ENCODE measurements around the gene FADS2. TPM values are rescaled to one million over a fixed set of nuclear protein-coding genes. Genes with fewer than 3 reads are reported as not detected.

The FADS2 gene
- total RNA-seq, 1 experiment from 2014 or later: 17.1 TPM

DNA sequence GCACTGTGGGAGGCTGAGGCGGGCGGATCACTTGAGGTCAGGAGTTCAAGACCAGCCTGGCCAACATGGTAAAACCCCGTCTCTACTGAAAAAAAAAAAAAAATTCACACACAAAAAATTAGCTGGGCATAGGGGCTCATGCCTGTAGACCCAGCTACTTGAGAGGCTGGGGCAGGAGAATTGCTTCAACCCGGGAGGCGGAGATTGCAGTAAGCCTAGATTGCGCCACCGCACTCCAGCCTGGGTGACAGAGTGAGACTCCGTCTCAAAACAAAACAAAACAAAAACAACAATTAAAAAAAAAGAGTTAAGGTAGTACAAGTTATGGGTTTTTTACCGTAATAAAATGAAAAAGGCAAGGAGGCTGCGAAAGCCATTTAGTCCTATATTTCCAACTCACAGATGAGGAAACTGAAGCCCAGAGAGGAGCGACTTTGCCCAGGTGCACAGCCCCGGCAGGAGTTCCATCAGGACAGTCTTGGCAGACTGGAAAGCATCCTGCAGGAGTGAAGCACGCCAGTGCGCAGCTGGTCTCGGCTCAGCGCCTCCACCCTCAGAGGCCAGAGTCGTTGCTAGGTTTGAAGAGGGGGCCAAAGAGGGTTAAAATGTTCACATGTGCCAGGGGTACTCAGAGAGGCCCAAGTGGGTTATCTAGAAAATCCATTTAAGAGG lies 67.1 kb downstream of the FADS2 start (continued):
- no peak for TF ChIP-seq JUND (IDR thresholded peaks at IDR 0.05)

DNA sequence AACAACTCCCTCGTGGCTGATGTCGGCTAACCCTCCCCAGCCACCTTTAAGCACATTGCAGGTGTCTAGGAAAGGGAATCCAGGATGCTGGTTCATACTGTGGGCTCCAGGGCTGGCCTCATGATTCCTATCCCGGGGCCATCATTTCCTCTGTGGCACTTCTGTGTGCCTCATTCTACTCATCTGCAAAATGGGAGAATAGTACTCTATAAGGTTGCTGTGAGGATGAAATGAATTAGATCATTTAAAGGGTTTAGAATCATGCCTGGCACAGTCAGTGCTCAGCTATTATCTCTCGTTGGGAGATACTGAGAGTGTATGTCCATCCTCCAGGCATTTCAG lies 67.6 kb downstream of the FADS2 start:
- ChIA-PET RAD21 (ENCODE audit: low non-redundant PET in 1 of 2, low total read pairs in 2 of 2, uncharacterized antibody in 2 of 2, unreplicated experiment in 2 of 2) (interaction anchor here in 1 of 2 experiments (1.1 kb wide), 1 partner anchor 186 kb away, joined by 3 read pairs; no protein-coding TSS in a partner anchor), POLR2A (no interaction called here)
- no peaks in the 10 kb centered on the region for H3K9me3 ChIP-seq (ENCODE audit: control insufficient read depth in 1 of 2, insufficient read depth in 1 of 2, low read depth in 1 of 2, low read length in 2 of 2)

More for the DNA sequence above, 67.6 kb downstream of the FADS2 start:
- no peaks in the 10 kb centered on the region for H3K9me2 ChIP-seq (ENCODE audit: insufficient read depth)
- H3K9ac ChIP-seq (ENCODE audit: low read length): no peak overlapping the region
- TF ChIP-seq RAD21 (IDR thresholded peaks at IDR 0.05; ENCODE audit: low read depth): no peak
- no peak for TF ChIP-seq SP1 (IDR thresholded peaks at IDR 0.05; ENCODE audit: low read depth)
- TF ChIP-seq EZH2 (IDR thresholded peaks at IDR 0.05): no peak
- no peak for TF ChIP-seq EGR1 (IDR thresholded peaks at IDR 0.05; ENCODE audit: low read depth)
- TF ChIP-seq, protein P1, sequence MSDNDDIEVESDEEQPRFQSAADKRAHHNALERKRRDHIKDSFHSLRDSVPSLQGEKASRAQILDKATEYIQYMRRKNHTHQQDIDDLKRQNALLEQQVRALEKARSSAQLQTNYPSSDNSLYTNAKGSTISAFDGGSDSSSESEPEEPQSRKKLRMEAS (IDR thresholded peaks at IDR 0.05): no peak
- no peak for TF ChIP-seq TCF7L2 (IDR thresholded peaks at IDR 0.05; ENCODE audit: borderline replicate concordance, extremely low read depth, insufficient read depth, insufficient read length)
- H3K4me1 ChIP-seq (ENCODE audit: control insufficient read depth in 1 of 2, insufficient read depth in 2 of 2, low read length in 2 of 2): peaks cover 5 to 11% of the 10 kb centered on the region in 2 experiments
- intact Hi-C loops (cut with micrococcal nuclease): loop anchor here (5.0 kb wide), 1 partner anchor 67 kb away; no protein-coding TSS in a partner anchor
- DNase-seq (ENCODE audit: low read depth, low spot score): no peak
- H3K27ac ChIP-seq (ENCODE audit: low read depth, low read length): no peak overlapping the region
- H4K20me1 ChIP-seq (ENCODE audit: insufficient read depth): no peaks in the 10 kb centered on the region
- no TSS peak for BruUV-seq (replicated peaks)
- no peaks in the 10 kb centered on the region for H3K27me3 ChIP-seq (ENCODE audit: insufficient read depth, low read length)
- CTCF ChIA-PET: interaction anchor here (5.0 to 8.6 kb wide), 4 partner anchors 52 to 213 kb away, joined by 36 to 162 read pairs (median 108); partner anchors contain the start of gene BEST1
- H3K36me3 ChIP-seq (ENCODE audit: control insufficient read depth in 1 of 2, insufficient read depth in 2 of 2, low read length in 2 of 2): no peaks in the 10 kb centered on the region
- ATAC-seq: no peak
- no peak overlapping the region for H2AFZ ChIP-seq (ENCODE audit: low read depth, low read length, poor library complexity, severe bottlenecking)
- H3K4me3 ChIP-seq (replicated peaks in 1 of 2; ENCODE audit: low read depth in 1 of 2, low read length in 2 of 2): no peak overlapping the region
- H3K79me2 ChIP-seq (ENCODE audit: insufficient read depth, low read length): no peaks in the 10 kb centered on the region
- H3K4me2 ChIP-seq (ENCODE audit: low read length): no peak overlapping the region

Data from HCT116 (cell line).